Neuronal stem cell (in vitro differentiated cells): ENCODE results near the gene CCDC180.

Source experiments
- DNase-seq: peaks from one replicate; pipeline ENCODE4 v3.0.0-alpha.2; 2013; ENCODE audit warnings: low spot score
- H2AFZ ChIP-seq: one replicate; pipeline ENCODE4 v1.6.1; 2013; ENCODE audit warnings: mild to moderate bottlenecking, low read length, inconsistent platforms
- H2AK5ac ChIP-seq: 2 replicates; pipeline ENCODE4 v1.6.1; 2013; ENCODE audit warnings: low read depth, mild to moderate bottlenecking, inconsistent platforms, low read length, moderate library complexity, mixed read lengths
- H2BK120ac ChIP-seq: 2 replicates; pipeline ENCODE4 v1.6.1; 2013; ENCODE audit warnings: low read depth, mild to moderate bottlenecking, inconsistent platforms, low read length, moderate library complexity, mixed read lengths
- H2BK12ac ChIP-seq: one replicate; pipeline ENCODE4 v1.6.1; 2013; ENCODE audit warnings: low read length, inconsistent platforms
- H2BK15ac ChIP-seq: 2 replicates; pipeline ENCODE4 v1.6.1; 2013; ENCODE audit warnings: mild to moderate bottlenecking, low read length, inconsistent platforms, mixed read lengths
- H2BK5ac ChIP-seq: one replicate; pipeline ENCODE4 v1.6.1; 2013; ENCODE audit warnings: inconsistent platforms, mild to moderate bottlenecking, low read length, moderate library complexity
- H3K14ac ChIP-seq: one replicate; pipeline ENCODE4 v1.6.1; 2013; ENCODE audit warnings: low read length, inconsistent platforms
- H3K18ac ChIP-seq: 2 replicates; pipeline ENCODE4 v1.6.1; 2013; ENCODE audit warnings: low read length, inconsistent platforms
- H3K23ac ChIP-seq: 2 replicates; pipeline ENCODE4 v1.6.1; 2013; ENCODE audit warnings: low read depth, mild to moderate bottlenecking, mixed read lengths, low read length, inconsistent platforms; ENCODE audit not compliant: poor library complexity
- H3K27ac ChIP-seq: replicated peaks from 3 replicates; pipeline ENCODE4 v1.5.1; 2013; ENCODE audit warnings: low read length, inconsistent platforms
- H3K27me3 ChIP-seq, 3 experiments: 2 replicates each; pipeline ENCODE4 v1.6.1; 2013; ENCODE audit warnings: low read length in 3 of 3, mild to moderate bottlenecking in 2 of 3, inconsistent platforms in 1 of 3, low read depth in 1 of 3, mixed read lengths in 1 of 3, moderate library complexity in 1 of 3; ENCODE audit not compliant: control insufficient read depth in 3 of 3, insufficient read depth in 3 of 3
- H3K36me3 ChIP-seq, 2 donors: replicated peaks in 1 of 2; 2 replicates each; pipeline ENCODE4 v1.6.1; 2013; ENCODE audit warnings: low read length in 2 of 2; ENCODE audit not compliant: control insufficient read depth in 2 of 2, insufficient read depth in 2 of 2
- H3K4ac ChIP-seq: 2 replicates; pipeline ENCODE4 v1.6.1; 2013; ENCODE audit warnings: inconsistent platforms, mild to moderate bottlenecking, low read length, moderate library complexity
- H3K4me1 ChIP-seq, 2 donors: 1 replicate in 1 of 2; 2 replicates in 1 of 2; pipeline ENCODE4 v1.6.1; 2013; ENCODE audit warnings: low read length in 2 of 2, low read depth in 1 of 2; ENCODE audit not compliant: control insufficient read depth in 2 of 2, insufficient read depth in 1 of 2
- H3K4me2 ChIP-seq: one replicate; pipeline ENCODE4 v1.6.1; 2013; ENCODE audit warnings: mild to moderate bottlenecking, low read length, inconsistent platforms; ENCODE audit not compliant: insufficient read depth, poor library complexity, severe bottlenecking
- H3K4me3 ChIP-seq, 2 donors: 2 replicates each; pipeline ENCODE4 v1.5.1; 2013; ENCODE audit warnings: low read length in 2 of 2, mild to moderate bottlenecking in 2 of 2, inconsistent platforms in 1 of 2, moderate library complexity in 1 of 2
- H3K79me1 ChIP-seq: one replicate; pipeline ENCODE4 v1.6.1; 2013; ENCODE audit warnings: low read depth, mild to moderate bottlenecking, inconsistent platforms, low read length, moderate library complexity
- H3K9ac ChIP-seq: one replicate; pipeline ENCODE4 v1.6.1; 2013; ENCODE audit warnings: mild to moderate bottlenecking, low read depth, low read length, inconsistent platforms; ENCODE audit not compliant: poor library complexity
- H3K9me3 ChIP-seq, 2 donors: replicated peaks in 1 of 2; 2 replicates each; pipeline versions ENCODE3 to v1.6.1; 2013; ENCODE audit warnings: low read length in 2 of 2, mild to moderate bottlenecking in 2 of 2, inconsistent platforms in 1 of 2, low read depth in 1 of 2, mixed read lengths in 1 of 2, moderate library complexity in 1 of 2; ENCODE audit not compliant: control insufficient read depth in 2 of 2, insufficient read depth in 1 of 2
- H4K8ac ChIP-seq: one replicate; pipeline ENCODE4 v1.6.1; 2013; ENCODE audit warnings: low read depth, mild to moderate bottlenecking, inconsistent platforms, low read length, moderate library complexity
- H4K91ac ChIP-seq: one replicate; pipeline ENCODE4 v1.6.1; 2013; ENCODE audit warnings: low read length, low read depth, mild to moderate bottlenecking, inconsistent platforms; ENCODE audit not compliant: poor library complexity
- WGBS, 2 donors: extraction: QIAGEN DNeasy Blood & Tissue Kit; methylation state at CpG; one replicate each; pipeline ENCODE4 v1.1.7; 2013; ENCODE audit warnings: missing lambda C conversion rate in 2 of 2, mixed read lengths in 1 of 2; ENCODE audit not compliant: insufficient read length in 2 of 2, insufficient replicate concordance in 1 of 2; ENCODE audit errors: extremely low coverage in 2 of 2; 5-methylcytosine and 5-hydroxymethylcytosine counted together

The CCDC180 gene

DNA sequence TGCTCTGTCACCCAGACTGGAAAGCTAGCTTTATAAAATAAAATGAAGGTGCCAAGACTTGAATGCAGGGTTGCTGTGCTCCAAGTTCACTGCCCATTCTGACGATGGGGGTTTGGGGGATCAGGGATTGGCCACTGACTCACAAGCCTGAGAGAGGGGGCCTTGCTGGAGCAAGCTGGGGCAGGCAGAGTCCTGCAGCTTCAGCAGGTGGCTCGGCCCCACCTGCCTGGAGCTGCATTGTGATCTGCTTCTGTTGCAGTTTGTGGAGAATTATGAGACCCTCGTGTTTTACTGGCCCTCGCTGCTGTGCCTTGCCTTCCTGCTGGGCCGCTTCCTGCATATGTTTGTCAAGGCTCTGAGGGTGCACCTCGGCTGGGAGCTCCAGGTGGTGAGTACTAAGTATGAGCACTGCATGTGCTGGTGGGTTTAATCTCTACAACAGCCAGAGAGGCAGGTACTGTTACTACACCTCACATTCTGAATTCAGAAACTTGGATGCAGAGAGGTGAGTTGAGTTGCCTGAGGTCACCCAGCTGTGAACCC, 31.1 kb upstream of the CCDC180 start:
- H4K8ac ChIP-seq = no peak overlapping the region
- H2AK5ac ChIP-seq = no peak overlapping the region
- H3K27me3 ChIP-seq = no peaks in the 10 kb centered on the region
- H3K9ac ChIP-seq = no peak overlapping the region
- no peak overlapping the region for H3K4me3 ChIP-seq
- no peak overlapping the region for H3K18ac ChIP-seq
- H3K4me1 ChIP-seq = peaks cover 0 to 2% of the 10 kb centered on the region in 2 donors
- H3K4me2 ChIP-seq = no peak overlapping the region
- peaks cover 9 to 28% of the 10 kb centered on the region in 2 donors for H3K36me3 ChIP-seq
- DNase-seq = no peak
- no peak overlapping the region for H2BK12ac ChIP-seq
- no peak overlapping the region for H3K14ac ChIP-seq
- H2BK120ac ChIP-seq = no peak overlapping the region
- H2AFZ ChIP-seq = no peak overlapping the region
- H3K79me1 ChIP-seq = no peaks in the 10 kb centered on the region
- no CpG with 5 or more reads among the region's 6 CpGs for WGBS, 2 donors
- H3K4ac ChIP-seq = no peak overlapping the region
- no peak overlapping the region for H4K91ac ChIP-seq
- H3K27ac ChIP-seq = no peak overlapping the region
- no peaks in the 10 kb centered on the region for H3K9me3 ChIP-seq
- no peak overlapping the region for H2BK5ac ChIP-seq
- no peak overlapping the region for H3K23ac ChIP-seq
- H2BK15ac ChIP-seq = no peak overlapping the region

DNA sequence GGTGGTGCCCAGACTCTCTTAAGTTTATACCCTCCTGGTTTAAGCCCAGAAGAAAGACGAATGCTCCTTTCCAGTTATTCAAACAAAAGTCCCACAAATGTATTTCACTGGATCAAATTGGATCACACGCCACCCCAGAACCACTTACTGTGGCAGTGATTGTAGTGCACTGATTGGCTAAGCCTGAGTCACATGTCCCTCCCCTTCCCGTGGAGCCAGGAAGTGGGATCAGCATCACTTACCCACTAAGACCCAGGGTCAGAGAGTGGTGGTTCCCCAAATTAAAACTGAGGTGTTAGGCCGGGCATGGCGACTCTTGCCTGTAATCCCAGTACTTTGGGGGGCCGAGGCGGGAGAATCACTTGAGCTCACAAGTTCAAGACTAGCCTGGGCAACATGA, 29.5 kb upstream of the CCDC180 start:
- no peak overlapping the region for H3K4me2 ChIP-seq
- no peaks in the 10 kb centered on the region for H3K4me1 ChIP-seq
- no peak overlapping the region for H3K4ac ChIP-seq
- H3K23ac ChIP-seq = no peak overlapping the region
- H4K91ac ChIP-seq = no peak overlapping the region
- WGBS, 2 donors = no CpG with 5 or more reads among the region's 7 CpGs
- H3K18ac ChIP-seq = no peak overlapping the region
- H2BK5ac ChIP-seq = no peak overlapping the region
- no peak overlapping the region for H3K4me3 ChIP-seq
- H2AFZ ChIP-seq = no peak overlapping the region
- H3K9me3 ChIP-seq = no peaks in the 10 kb centered on the region
- no peak overlapping the region for H2BK120ac ChIP-seq
- H2BK15ac ChIP-seq = no peak overlapping the region
- H2AK5ac ChIP-seq = no peak overlapping the region
- no peak overlapping the region for H3K9ac ChIP-seq
- H3K14ac ChIP-seq = no peak overlapping the region
- H3K36me3 ChIP-seq = peaks cover 10 to 28% of the 10 kb centered on the region in 2 donors
- H4K8ac ChIP-seq = no peak overlapping the region
- no peak overlapping the region for H2BK12ac ChIP-seq
- H3K27ac ChIP-seq = no peak overlapping the region
- no peaks in the 10 kb centered on the region for H3K27me3 ChIP-seq
- H3K79me1 ChIP-seq = no peaks in the 10 kb centered on the region
- no peak for DNase-seq

GRCh38 chr9:97280755-97281330, 26.6 kb upstream of the CCDC180 start:
- Histone ChIP-seq H3K9me3 (peaks cover 0 to 6% of the 10 kb centered on the region in 2 donors), H3K79me1 (no peaks in the 10 kb centered on the region), H3K18ac (no peak overlapping the region), H2BK120ac (no peak overlapping the region), H2BK5ac (no peak overlapping the region), H3K9ac (no peak overlapping the region), H3K36me3 (peaks cover 12 to 37% of the 10 kb centered on the region in 2 donors), H4K91ac (no peak overlapping the region), H3K23ac (no peak overlapping the region), H2BK15ac (no peak overlapping the region), H3K4me2 (no peak overlapping the region), H3K14ac (no peak overlapping the region), H4K8ac (no peak overlapping the region), H3K4me3 (no peak overlapping the region), H2AFZ (no peak overlapping the region), H3K4ac (no peak overlapping the region), H3K4me1 (no peaks in the 10 kb centered on the region), H2BK12ac (no peak overlapping the region), H2AK5ac (no peak overlapping the region), H3K27me3 (no peaks in the 10 kb centered on the region), H3K27ac (no peak overlapping the region)
- DNase-seq = no peak
- WGBS, 2 donors = no CpG with 5 or more reads among the region's 3 CpGs

DNA sequence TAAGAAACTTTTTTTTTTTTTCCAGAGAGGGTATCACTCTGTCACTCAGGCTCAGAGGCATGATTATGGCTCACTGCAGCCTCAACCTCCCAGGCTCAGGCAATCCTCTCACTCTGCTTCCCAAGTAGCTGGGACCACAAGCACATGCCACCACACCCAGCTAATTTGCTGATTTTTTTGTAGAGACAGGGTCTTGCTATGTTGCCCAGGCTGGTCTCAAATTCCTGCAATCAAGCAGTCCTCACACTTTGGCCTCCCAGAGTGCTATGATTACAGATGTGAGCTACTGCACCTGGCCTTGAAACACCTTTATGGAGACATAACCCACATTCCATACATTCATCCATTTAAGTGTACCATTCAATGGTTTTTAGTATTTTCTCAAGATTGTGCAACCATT, 23.7 kb upstream of the CCDC180 start:
- no peak overlapping the region for H2AFZ ChIP-seq
- H3K23ac ChIP-seq = no peak overlapping the region
- H2BK5ac ChIP-seq = no peak overlapping the region
- H2BK12ac ChIP-seq = no peak overlapping the region
- no peak overlapping the region for H3K27ac ChIP-seq
- H2BK120ac ChIP-seq = no peak overlapping the region
- H3K4me2 ChIP-seq = no peak overlapping the region
- H3K4me1 ChIP-seq = no peaks in the 10 kb centered on the region
- no peak overlapping the region for H4K8ac ChIP-seq
- no peak overlapping the region for H2BK15ac ChIP-seq
- H3K18ac ChIP-seq = no peak overlapping the region
- peaks cover 0 to 6% of the 10 kb centered on the region in 2 donors for H3K9me3 ChIP-seq
- H3K36me3 ChIP-seq = peaks cover 19 to 33% of the 10 kb centered on the region in 2 donors
- no peaks in the 10 kb centered on the region for H3K27me3 ChIP-seq
- no peak overlapping the region for H3K4me3 ChIP-seq
- no peak overlapping the region for H2AK5ac ChIP-seq
- no peaks in the 10 kb centered on the region for H3K79me1 ChIP-seq
- no peak overlapping the region for H3K14ac ChIP-seq
- no peak overlapping the region for H4K91ac ChIP-seq
- no peak overlapping the region for H3K9ac ChIP-seq
- H3K4ac ChIP-seq = no peak overlapping the region
- no peak for DNase-seq
